AG04450 (cell line): ENCODE data around the gene HSD17B13. TPM values are rescaled to one million over a fixed set of nuclear protein-coding genes. Genes with fewer than 3 reads are reported as not detected.
A peak's percentile ranks its signal among the peaks of the same experiment; 100 is the strongest.

Experiments used
- CTCF ChIA-PET: fragments of 300-600, 350-600 bp; formaldehyde crosslinking; extraction: SDS; loops from one replicate; lab custom pipeline; 2022; ENCODE audit warnings: antibody characterized with exemption, inconsistent platforms; lab: Charles Lee
- POLR2A ChIA-PET: fragments of 350-600 bp; formaldehyde crosslinking; extraction: SDS; loops from one replicate; lab custom pipeline; 2021; ENCODE audit warnings: antibody characterized with exemption, inconsistent platforms; lab: Yijun Ruan, JAX
- DNase-seq: peaks from one replicate; pipeline ENCODE4 v3.0.0-alpha.2; 2011; ENCODE audit warnings: low read depth, low spot score
- H3K27ac ChIP-seq: one replicate; pipeline ENCODE4 v1.5.1; 2012; ENCODE audit warnings: low read depth, low read length, control low read depth
- H3K27me3 ChIP-seq: one replicate; pipeline ENCODE4 v1.6.0; 2012; ENCODE audit warnings: low read length; ENCODE audit not compliant: control insufficient read depth, insufficient read depth
- H3K4me3 ChIP-seq: 2 replicates; pipeline ENCODE4 v1.5.1; 2011; ENCODE audit warnings: mild to moderate bottlenecking, low read depth, low read length, control low read depth
- H3K9me3 ChIP-seq: 2 replicates; pipeline ENCODE4 v1.5.1; 2012; ENCODE audit warnings: low read length; ENCODE audit not compliant: control insufficient read depth, insufficient read depth
- CTCF ChIP-seq: IDR thresholded peaks from 2 replicates; pipeline ENCODE4 v1.5.1; 2011; ENCODE audit warnings: low read depth, low read length, control low read depth, inconsistent platforms
- polyA plus RNA-seq: library from polyadenylated mRNA; depleted of rRNA; stranded (reverse); fragments of >200 nt; gene quantifications from 2 replicates; pipeline ENCODE4 v1.2.3, GENCODE V29; 2011

Gene HSD17B13
- polyA plus RNA-seq, 1 experiment = 0.09 TPM

GRCh38 chr4:87360338-87360935 lies 37.8 kb upstream of the HSD17B13 start:
- H3K27ac ChIP-seq = no peak overlapping the region
- ChIA-PET POLR2A (no interaction called here), CTCF (no interaction called here)
- no peak overlapping the region for H3K4me3 ChIP-seq
- no peak for TF ChIP-seq CTCF
- H3K27me3 ChIP-seq = no peaks in the 10 kb centered on the region
- DNase-seq = no peak
- H3K9me3 ChIP-seq = no peaks in the 10 kb centered on the region

- H3K27ac ChIP-seq = no peak overlapping the region
- ChIA-PET CTCF (no interaction called here), POLR2A (no interaction called here)
- no peak for TF ChIP-seq CTCF
- no peak overlapping the region for H3K4me3 ChIP-seq
- DNase-seq = no peak
- H3K9me3 ChIP-seq = no peaks in the 10 kb centered on the region
- no peaks in the 10 kb centered on the region for H3K27me3 ChIP-seq
Observed at GRCh38 chr4:87359258-87359657, 36.6 kb upstream of the HSD17B13 start.

GRCh38 chr4:87356832-87357526 lies 34.3 kb upstream of the HSD17B13 start:
- CTCF ChIA-PET = interaction anchor here (0.6 to 1.8 kb wide), 2 partner anchors 19 to 81 kb away, joined by 5 to 9 read pairs; no protein-coding TSS in a partner anchor

GRCh38 chr4:87354168-87355102 lies 31.8 kb upstream of the HSD17B13 start:
- ChIA-PET POLR2A (no interaction called here), CTCF (interaction anchor here (0.5 to 1.7 kb wide), 19 partner anchors 9 to 495 kb away, joined by 3 to 30 read pairs (median 5); partner anchors contain the start of gene HSD17B11)
- Histone ChIP-seq H3K27ac (peak overlapping the region; percentile 52), H3K9me3 (no peaks in the 10 kb centered on the region), H3K4me3 (no peak overlapping the region), H3K27me3 (no peaks in the 10 kb centered on the region)
- DNase-seq = no peak
- TF ChIP-seq CTCF = no peak

More at GRCh38 chr4:87356832-87357526, 34.3 kb upstream of the HSD17B13 start:
- TF ChIP-seq CTCF = no peak
- no peak for DNase-seq
- Histone ChIP-seq H3K27me3 (no peaks in the 10 kb centered on the region), H3K27ac (no peak overlapping the region), H3K4me3 (no peak overlapping the region), H3K9me3 (no peaks in the 10 kb centered on the region)
- POLR2A ChIA-PET = no interaction called here
